Astrocyte (in vitro differentiated cells and primary cell): ENCODE data around the gene SORL1. TPM values are rescaled to one million over a fixed set of nuclear protein-coding genes. Genes with fewer than 3 reads are reported as not detected.

Experiments used
- DNase-seq: peaks from one replicate; pipeline ENCODE4 v3.0.0-alpha.2; 2010; ENCODE audit warnings: low read depth
- FAIRE-seq: peaks from 2 replicates; lab custom pipeline; 2011; peaks lifted over from hg19 to GRCh38; lab: Jason Lieb, UNC
- H2AFZ ChIP-seq: 2 replicates; pipeline ENCODE4 v1.6.0; 2012; ENCODE audit warnings: low read depth, low read length, inconsistent platforms
- H3K27ac ChIP-seq: 2 replicates; pipeline ENCODE4 v1.5.1; 2011; ENCODE audit warnings: low read depth, low read length, inconsistent platforms
- H3K27me3 ChIP-seq: 2 replicates; pipeline ENCODE4 v1.6.0; 2011; ENCODE audit warnings: low read length, inconsistent platforms; ENCODE audit not compliant: insufficient read depth
- H3K36me3 ChIP-seq: 2 replicates; pipeline ENCODE4 v1.5.1; 2011; ENCODE audit warnings: low read length, inconsistent platforms; ENCODE audit not compliant: insufficient read depth
- H3K4me1 ChIP-seq: 2 replicates; pipeline ENCODE4 v1.5.1; 2011; ENCODE audit warnings: low read length, inconsistent platforms; ENCODE audit not compliant: insufficient read depth
- H3K4me2 ChIP-seq: 2 replicates; pipeline ENCODE4 v1.6.0; 2012; ENCODE audit warnings: low read length, inconsistent platforms
- H3K4me3 ChIP-seq: 2 replicates; pipeline ENCODE4 v1.5.1; 2011; ENCODE audit warnings: low read depth, mild to moderate bottlenecking, low read length, inconsistent platforms; ENCODE audit not compliant: insufficient read depth
- H3K79me2 ChIP-seq: 2 replicates; pipeline ENCODE4 v1.6.0; 2012; ENCODE audit warnings: mild to moderate bottlenecking, low read length, inconsistent platforms; ENCODE audit not compliant: insufficient read depth
- H3K9ac ChIP-seq: 2 replicates; pipeline ENCODE4 v1.6.0; 2012; ENCODE audit warnings: mild to moderate bottlenecking, low read length, inconsistent platforms
- H3K9me3 ChIP-seq: 2 replicates; pipeline ENCODE4 v1.5.1; 2012; ENCODE audit warnings: low read depth, mild to moderate bottlenecking, low read length, inconsistent platforms; ENCODE audit not compliant: insufficient read depth
- H4K20me1 ChIP-seq: 2 replicates; pipeline ENCODE4 v1.6.0; 2012; ENCODE audit warnings: low read length, inconsistent platforms; ENCODE audit not compliant: insufficient read depth
- H3K27ac Mint-ChIP-seq: one replicate; pipeline ENCODE4 v1.8.0; 2021; ENCODE audit warnings: mild to moderate bottlenecking, mixed read lengths; ENCODE audit not compliant: unreplicated experiment
- H3K27me3 Mint-ChIP-seq: one replicate; pipeline ENCODE4 v1.8.0; 2021; ENCODE audit warnings: low read depth, mixed read lengths; ENCODE audit not compliant: unreplicated experiment
- H3K36me3 Mint-ChIP-seq: one replicate; pipeline ENCODE4 v1.8.0; 2021; ENCODE audit warnings: low read depth, mixed read lengths; ENCODE audit not compliant: unreplicated experiment
- H3K4me1 Mint-ChIP-seq: one replicate; pipeline ENCODE4 v1.8.0; 2021; ENCODE audit warnings: low read depth, mixed read lengths; ENCODE audit not compliant: unreplicated experiment
- H3K4me3 Mint-ChIP-seq: one replicate; pipeline ENCODE4 v1.8.0; 2021; ENCODE audit warnings: mild to moderate bottlenecking, moderate library complexity, mixed read lengths; ENCODE audit not compliant: unreplicated experiment
- H3K9me3 Mint-ChIP-seq: one replicate; pipeline ENCODE4 v1.8.0; 2021; ENCODE audit warnings: mild to moderate bottlenecking, mixed read lengths; ENCODE audit not compliant: unreplicated experiment
- EZH2 ChIP-seq: IDR thresholded peaks from 2 replicates; pipeline ENCODE4 v1.6.1; 2012; ENCODE audit warnings: mild to moderate bottlenecking, low read length, inconsistent platforms; ENCODE audit not compliant: insufficient read depth
- total RNA-seq: library from RNA; stranded (reverse); gene quantifications from 2 replicates; pipeline ENCODE4 v1.2.1, GENCODE V29; 2021
- TF ChIP-seq, protein P1 (sequence below): IDR thresholded peaks from 2 replicates; pipeline ENCODE4 v1.5.1; 2011; ENCODE audit warnings: low read depth, mild to moderate bottlenecking, inconsistent platforms, low read length, moderate library complexity; ENCODE audit not compliant: insufficient read depth

SORL1 gene
- total RNA-seq, 1 donor from 2014 or later: 4.1 TPM

DNA sequence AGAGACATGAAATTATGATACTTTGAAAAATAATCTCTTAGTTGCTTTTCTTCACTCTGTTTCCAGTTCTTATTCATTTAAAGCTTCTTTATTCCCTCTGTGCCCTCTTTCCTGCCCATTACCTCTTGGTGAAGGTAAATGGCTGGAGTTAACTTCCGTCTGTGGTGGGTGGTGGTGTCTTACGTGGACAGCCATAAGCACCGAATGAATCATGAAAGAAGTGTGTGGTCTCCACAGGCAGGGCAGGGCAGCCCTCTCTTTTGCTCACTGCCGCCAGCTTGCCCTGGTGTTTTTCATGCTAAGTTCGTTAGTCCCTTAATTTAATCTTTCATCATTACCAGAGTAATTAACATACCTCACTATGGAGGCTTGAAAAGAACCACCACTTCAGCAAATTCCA, 99.3 kb downstream of the SORL1 start:
- no peak for DNase-seq
- no peak for FAIRE-seq
- H3K27ac ChIP-seq: no peak overlapping the region

DNA sequence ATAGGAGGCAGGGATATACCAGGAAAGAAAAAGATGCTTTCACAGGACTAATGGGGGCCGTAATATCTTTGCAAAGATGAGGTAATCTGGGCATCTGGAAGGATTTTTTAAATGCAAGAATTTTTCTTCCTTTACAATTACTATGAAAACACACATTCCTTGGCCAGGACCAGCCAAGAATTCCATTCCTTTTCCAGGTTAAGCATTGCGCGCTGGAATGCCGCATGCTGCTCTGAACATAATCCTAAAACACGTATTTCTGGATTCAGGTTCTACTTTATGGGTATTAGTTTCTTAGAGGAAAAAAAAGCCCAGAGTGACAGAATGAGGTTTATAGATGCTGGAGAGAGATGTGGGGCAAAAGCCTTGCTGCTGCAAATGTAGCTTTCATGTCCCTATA, 100.0 kb downstream of the SORL1 start:
- H3K36me3 Mint-ChIP-seq: no peaks in the 10 kb centered on the region
- Histone ChIP-seq H3K79me2 (no peaks in the 10 kb centered on the region), H3K4me2 (no peak overlapping the region), H2AFZ (no peak overlapping the region), H4K20me1 (no peaks in the 10 kb centered on the region), H3K27ac (no peak overlapping the region), H3K4me1 (no peaks in the 10 kb centered on the region), H3K9ac (no peak overlapping the region), H3K36me3 (no peaks in the 10 kb centered on the region), H3K4me3 (no peak overlapping the region), H3K9me3 (no peaks in the 10 kb centered on the region), H3K27me3 (no peaks in the 10 kb centered on the region)
- no peaks in the 10 kb centered on the region for H3K9me3 Mint-ChIP-seq
- no peak for FAIRE-seq
- DNase-seq: no peak
- no peak overlapping the region for H3K4me3 Mint-ChIP-seq
- H3K27ac Mint-ChIP-seq: no peak overlapping the region
- no peaks in the 10 kb centered on the region for H3K27me3 Mint-ChIP-seq
- TF ChIP-seq, protein P1, sequence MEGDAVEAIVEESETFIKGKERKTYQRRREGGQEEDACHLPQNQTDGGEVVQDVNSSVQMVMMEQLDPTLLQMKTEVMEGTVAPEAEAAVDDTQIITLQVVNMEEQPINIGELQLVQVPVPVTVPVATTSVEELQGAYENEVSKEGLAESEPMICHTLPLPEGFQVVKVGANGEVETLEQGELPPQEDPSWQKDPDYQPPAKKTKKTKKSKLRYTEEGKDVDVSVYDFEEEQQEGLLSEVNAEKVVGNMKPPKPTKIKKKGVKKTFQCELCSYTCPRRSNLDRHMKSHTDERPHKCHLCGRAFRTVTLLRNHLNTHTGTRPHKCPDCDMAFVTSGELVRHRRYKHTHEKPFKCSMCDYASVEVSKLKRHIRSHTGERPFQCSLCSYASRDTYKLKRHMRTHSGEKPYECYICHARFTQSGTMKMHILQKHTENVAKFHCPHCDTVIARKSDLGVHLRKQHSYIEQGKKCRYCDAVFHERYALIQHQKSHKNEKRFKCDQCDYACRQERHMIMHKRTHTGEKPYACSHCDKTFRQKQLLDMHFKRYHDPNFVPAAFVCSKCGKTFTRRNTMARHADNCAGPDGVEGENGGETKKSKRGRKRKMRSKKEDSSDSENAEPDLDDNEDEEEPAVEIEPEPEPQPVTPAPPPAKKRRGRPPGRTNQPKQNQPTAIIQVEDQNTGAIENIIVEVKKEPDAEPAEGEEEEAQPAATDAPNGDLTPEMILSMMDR: no peak
- TF ChIP-seq EZH2: no peak
- H3K4me1 Mint-ChIP-seq: peaks cover 14% of the 10 kb centered on the region

More for the DNA sequence above, 99.3 kb downstream of the SORL1 start:
- no peak overlapping the region for H3K4me3 Mint-ChIP-seq
- Histone ChIP-seq H3K4me1 (no peaks in the 10 kb centered on the region), H3K36me3 (no peaks in the 10 kb centered on the region), H2AFZ (no peak overlapping the region), H4K20me1 (no peaks in the 10 kb centered on the region), H3K79me2 (no peaks in the 10 kb centered on the region), H3K4me3 (no peak overlapping the region), H3K9me3 (no peaks in the 10 kb centered on the region), H3K9ac (no peak overlapping the region), H3K4me2 (no peak overlapping the region), H3K27me3 (no peaks in the 10 kb centered on the region)
- TF ChIP-seq, protein P1: no peak
- TF ChIP-seq EZH2: no peak
- H3K27ac Mint-ChIP-seq: peak overlapping the region; percentile 50
- no peaks in the 10 kb centered on the region for H3K36me3 Mint-ChIP-seq
- peaks cover 12% of the 10 kb centered on the region for H3K4me1 Mint-ChIP-seq
- no peaks in the 10 kb centered on the region for H3K9me3 Mint-ChIP-seq
- H3K27me3 Mint-ChIP-seq: no peaks in the 10 kb centered on the region

DNA sequence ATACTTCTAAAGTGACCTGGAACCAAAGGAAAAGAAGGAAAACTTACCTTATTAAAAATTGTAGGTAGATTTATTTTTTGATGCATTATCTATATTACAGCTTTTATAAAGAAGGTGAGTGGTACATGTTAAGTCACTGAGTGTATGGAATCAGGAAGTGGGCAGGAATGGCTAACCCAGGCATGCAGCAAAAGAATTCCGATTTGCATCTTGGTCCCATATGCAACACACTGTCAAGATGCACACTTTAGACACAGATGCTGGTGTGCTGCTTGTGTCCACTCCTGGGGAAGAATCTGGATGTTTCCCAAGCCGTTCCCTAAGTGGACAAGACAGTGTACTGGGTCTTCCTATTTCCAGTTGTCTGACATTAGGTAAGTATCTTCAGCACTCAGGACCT, 100.5 kb downstream of the SORL1 start:
- Mint-ChIP-seq H3K36me3 (no peaks in the 10 kb centered on the region), H3K4me3 (no peak overlapping the region), H3K27ac (no peak overlapping the region), H3K27me3 (no peaks in the 10 kb centered on the region), H3K9me3 (no peaks in the 10 kb centered on the region), H3K4me1 (peaks cover 19% of the 10 kb centered on the region)
- Histone ChIP-seq H3K27me3 (no peaks in the 10 kb centered on the region), H2AFZ (no peak overlapping the region), H4K20me1 (no peaks in the 10 kb centered on the region), H3K9ac (no peak overlapping the region), H3K4me2 (no peak overlapping the region), H3K79me2 (no peaks in the 10 kb centered on the region), H3K4me1 (no peaks in the 10 kb centered on the region), H3K9me3 (no peaks in the 10 kb centered on the region), H3K27ac (no peak overlapping the region), H3K4me3 (no peak overlapping the region), H3K36me3 (no peaks in the 10 kb centered on the region)
- no peak for FAIRE-seq
- DNase-seq: no peak
- no peak for TF ChIP-seq EZH2
- TF ChIP-seq, protein P1: no peak
